Vagina (tissue), 2 donors: Measurements from ENCODE around the gene SERGEF. TPM values are rescaled to one million over a fixed set of nuclear protein-coding genes. Genes with fewer than 3 reads are reported as not detected.

ENCODE experiments used
- DNase-seq, 2 donors: peaks; one replicate each; pipeline ENCODE4 v3.0.0-alpha.2; 2017; ENCODE audit errors: extremely low spot score in 2 of 2
- H3K27ac ChIP-seq: fragments of 200-600 bp; sonication (generic); one replicate; pipeline ENCODE4 v1.5.1; 2019
- H3K27me3 ChIP-seq: fragments of 200-600 bp; sonication (generic); one replicate; pipeline ENCODE4 v1.5.1; 2019
- H3K36me3 ChIP-seq, 2 donors: fragments of 200-600 bp; sonication (generic); one replicate each; pipeline ENCODE4 v1.5.1; 2017 to 2019
- H3K4me1 ChIP-seq: fragments of 200-600 bp; sonication (generic); one replicate; pipeline ENCODE4 v1.5.1; 2019
- H3K4me3 ChIP-seq, 2 donors: fragments of 200-600 bp; sonication (generic); 1 replicate in 1 of 2; 2 replicates in 1 of 2; pipeline ENCODE4 v1.5.1; 2016 to 2019
- H3K9me3 ChIP-seq: fragments of 200-600 bp; sonication (generic); one replicate; pipeline ENCODE4 v1.5.1; 2019
- POLR2A ChIP-seq, 2 donors: fragments of 450-650 bp; IDR thresholded peaks; one replicate each; pipeline ENCODE4 v1.6.1; 2017; ENCODE audit warnings: antibody characterized with exemption in 2 of 2, mild to moderate bottlenecking in 2 of 2, moderate library complexity in 2 of 2
- POLR2AphosphoS5 ChIP-seq, 2 donors: sonication (generic); formaldehyde crosslinking; IDR thresholded peaks; one replicate each; pipeline ENCODE4 v1.9.0; 2017; ENCODE audit warnings: antibody characterized with exemption in 2 of 2, mild to moderate bottlenecking in 2 of 2, low read depth in 1 of 2; ENCODE audit not compliant: insufficient read depth in 1 of 2
- intact Hi-C: fragments of 100-400 bp; cut with DNase I; formaldehyde crosslinking; loops from one replicate; pipeline ENCODE4 v1.15.1; 2023
- total RNA-seq: library from RNA; depleted of rRNA; stranded (reverse); fragments of >200 nt; gene quantifications from one replicate; pipeline ENCODE4 v1.2.3, GENCODE V29; 2016
- TF ChIP-seq, protein P1 (sequence below), 3 experiments: fragments of 450-650 bp in 2 of 3; fragments of 200-600 bp in 1 of 3; sonication (generic) in 1 of 3; IDR thresholded peaks; one replicate each; pipeline ENCODE4 v1.5.1; 2017 to 2019; ENCODE audit warnings: antibody characterized with exemption in 3 of 3, mild to moderate bottlenecking in 2 of 3, moderate library complexity in 2 of 3

Gene SERGEF
- total RNA-seq, 1 donor from 2014 or later, result 30.7 TPM

GRCh38 chr11:17927041-17927440 lies 85.8 kb downstream of the SERGEF start:
- H3K4me3 ChIP-seq, result no peak overlapping the region
- H3K4me1 ChIP-seq, result peaks cover 30% of the 10 kb centered on the region
- peak overlapping the region; percentile 78 for H3K27ac ChIP-seq
- H3K36me3 ChIP-seq, result no peaks in the 10 kb centered on the region
- no peak for DNase-seq
- TF ChIP-seq, protein P1, sequence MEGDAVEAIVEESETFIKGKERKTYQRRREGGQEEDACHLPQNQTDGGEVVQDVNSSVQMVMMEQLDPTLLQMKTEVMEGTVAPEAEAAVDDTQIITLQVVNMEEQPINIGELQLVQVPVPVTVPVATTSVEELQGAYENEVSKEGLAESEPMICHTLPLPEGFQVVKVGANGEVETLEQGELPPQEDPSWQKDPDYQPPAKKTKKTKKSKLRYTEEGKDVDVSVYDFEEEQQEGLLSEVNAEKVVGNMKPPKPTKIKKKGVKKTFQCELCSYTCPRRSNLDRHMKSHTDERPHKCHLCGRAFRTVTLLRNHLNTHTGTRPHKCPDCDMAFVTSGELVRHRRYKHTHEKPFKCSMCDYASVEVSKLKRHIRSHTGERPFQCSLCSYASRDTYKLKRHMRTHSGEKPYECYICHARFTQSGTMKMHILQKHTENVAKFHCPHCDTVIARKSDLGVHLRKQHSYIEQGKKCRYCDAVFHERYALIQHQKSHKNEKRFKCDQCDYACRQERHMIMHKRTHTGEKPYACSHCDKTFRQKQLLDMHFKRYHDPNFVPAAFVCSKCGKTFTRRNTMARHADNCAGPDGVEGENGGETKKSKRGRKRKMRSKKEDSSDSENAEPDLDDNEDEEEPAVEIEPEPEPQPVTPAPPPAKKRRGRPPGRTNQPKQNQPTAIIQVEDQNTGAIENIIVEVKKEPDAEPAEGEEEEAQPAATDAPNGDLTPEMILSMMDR (IDR thresholded peaks at IDR 0.05), result no peak
- TF ChIP-seq POLR2AphosphoS5 (IDR thresholded peaks at IDR 0.05; ENCODE audit: insufficient read depth in 1 of 2, low read depth in 1 of 2) (no peak), POLR2A (IDR thresholded peaks at IDR 0.05) (no peak)
- no peaks in the 10 kb centered on the region for H3K9me3 ChIP-seq
- intact Hi-C loops, result no loop called here
- no peaks in the 10 kb centered on the region for H3K27me3 ChIP-seq

- Histone ChIP-seq H3K27me3 (no peaks in the 10 kb centered on the region), H3K4me3 (no peak overlapping the region), H3K9me3 (no peaks in the 10 kb centered on the region), H3K4me1 (peaks cover 39% of the 10 kb centered on the region), H3K36me3 (no peaks in the 10 kb centered on the region), H3K27ac (no peak overlapping the region)
- intact Hi-C loops, result no loop called here
- DNase-seq, result no peak
- TF ChIP-seq, protein P1 (IDR thresholded peaks at IDR 0.05), result no peak
- TF ChIP-seq POLR2AphosphoS5 (IDR thresholded peaks at IDR 0.05; ENCODE audit: insufficient read depth in 1 of 2, low read depth in 1 of 2), result no peak
- no peak for TF ChIP-seq POLR2A (IDR thresholded peaks at IDR 0.05)
Measured at GRCh38 chr11:17924713-17925112, 88.1 kb downstream of the SERGEF start.

GRCh38 chr11:17923217-17923616 lies 89.6 kb downstream of the SERGEF start:
- H3K36me3 ChIP-seq, result no peaks in the 10 kb centered on the region
- peak overlapping the region; percentile 68 for H3K27ac ChIP-seq
- no peaks in the 10 kb centered on the region for H3K9me3 ChIP-seq
- TF ChIP-seq POLR2AphosphoS5 (IDR thresholded peaks at IDR 0.05; ENCODE audit: insufficient read depth in 1 of 2, low read depth in 1 of 2) (no peak), POLR2A (IDR thresholded peaks at IDR 0.05) (no peak)
- TF ChIP-seq, protein P1 (IDR thresholded peaks at IDR 0.05), result no peak
- H3K27me3 ChIP-seq, result no peaks in the 10 kb centered on the region
- H3K4me1 ChIP-seq, result peaks cover 37% of the 10 kb centered on the region
- no peak overlapping the region for H3K4me3 ChIP-seq
- intact Hi-C loops, result no loop called here
- no peak for DNase-seq

DNA sequence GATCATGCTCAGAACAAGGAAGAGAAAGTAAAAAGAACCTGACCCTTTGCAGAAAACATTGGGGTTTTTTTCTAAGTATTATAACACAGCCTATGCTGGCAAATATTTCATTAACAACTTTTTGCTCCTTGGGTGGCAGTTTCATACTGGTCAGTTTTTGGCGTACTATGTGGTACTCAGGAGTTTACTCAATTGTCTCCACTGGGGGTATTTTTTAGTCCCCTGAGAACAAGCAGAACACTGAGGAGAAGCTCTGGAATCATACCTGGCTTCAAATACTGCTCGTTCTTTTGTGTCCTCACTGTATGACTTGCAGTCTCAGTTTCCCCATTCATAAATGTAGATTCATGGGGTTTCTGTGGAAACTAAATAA lies 90.4 kb downstream of the SERGEF start:
- Histone ChIP-seq H3K36me3 (no peaks in the 10 kb centered on the region), H3K27me3 (no peaks in the 10 kb centered on the region), H3K4me3 (no peak overlapping the region), H3K4me1 (peaks cover 33% of the 10 kb centered on the region), H3K9me3 (no peaks in the 10 kb centered on the region), H3K27ac (peak overlapping the region; percentile 68)
- intact Hi-C loops, result no loop called here
- TF ChIP-seq POLR2A (IDR thresholded peaks at IDR 0.05) (no peak), POLR2AphosphoS5 (IDR thresholded peaks at IDR 0.05; ENCODE audit: insufficient read depth in 1 of 2, low read depth in 1 of 2) (no peak)
- DNase-seq, result no peak

DNA sequence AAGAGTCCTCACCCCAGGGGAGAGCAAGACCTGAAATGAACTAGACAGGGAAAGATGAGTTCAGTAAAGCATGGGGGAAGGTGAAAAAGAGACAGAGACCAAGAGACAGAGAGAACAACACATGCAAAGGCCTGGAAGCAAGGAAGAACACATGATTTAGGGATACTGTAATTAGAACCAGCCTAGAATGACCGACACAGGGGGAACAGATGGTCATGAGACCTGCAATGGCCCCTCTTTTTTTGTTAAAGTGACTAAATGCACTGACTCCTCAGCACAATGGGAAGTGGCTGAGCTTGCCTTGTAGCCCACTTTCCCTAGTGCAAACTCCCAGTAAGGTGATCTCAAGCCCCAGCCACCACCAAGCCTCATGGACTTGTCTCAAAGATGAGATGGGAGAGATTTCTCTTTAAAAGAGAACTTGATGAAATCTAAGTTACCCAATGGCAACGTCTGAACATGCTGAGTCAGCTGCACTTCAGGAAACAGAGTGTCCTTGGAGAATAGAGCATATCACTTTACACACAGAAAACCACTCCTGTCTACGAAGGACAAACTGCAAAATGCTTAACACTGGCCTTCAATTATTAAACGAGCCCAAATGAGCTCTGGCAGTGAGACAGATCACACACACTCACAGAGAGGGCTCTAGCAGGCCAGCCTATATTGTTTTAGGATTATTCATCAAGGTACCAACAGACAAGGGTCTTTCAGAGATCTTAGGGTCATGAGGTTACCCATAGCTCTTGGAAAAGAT lies 91.0 kb downstream of the SERGEF start:
- H3K27ac ChIP-seq, result peak overlapping the region; percentile 68
- H3K9me3 ChIP-seq, result no peaks in the 10 kb centered on the region
- H3K4me1 ChIP-seq, result peaks cover 28% of the 10 kb centered on the region
- DNase-seq, result no peak
- H3K4me3 ChIP-seq, result no peak overlapping the region
- intact Hi-C loops, result no loop called here
- H3K27me3 ChIP-seq, result no peaks in the 10 kb centered on the region
- H3K36me3 ChIP-seq, result no peaks in the 10 kb centered on the region
- TF ChIP-seq, protein P1 (IDR thresholded peaks at IDR 0.05), result no peak
- TF ChIP-seq POLR2A (IDR thresholded peaks at IDR 0.05) (no peak), POLR2AphosphoS5 (IDR thresholded peaks at IDR 0.05; ENCODE audit: insufficient read depth in 1 of 2, low read depth in 1 of 2) (no peak)
